ENCODE data around the gene ANKMY1.

The ANKMY1 gene

DNA sequence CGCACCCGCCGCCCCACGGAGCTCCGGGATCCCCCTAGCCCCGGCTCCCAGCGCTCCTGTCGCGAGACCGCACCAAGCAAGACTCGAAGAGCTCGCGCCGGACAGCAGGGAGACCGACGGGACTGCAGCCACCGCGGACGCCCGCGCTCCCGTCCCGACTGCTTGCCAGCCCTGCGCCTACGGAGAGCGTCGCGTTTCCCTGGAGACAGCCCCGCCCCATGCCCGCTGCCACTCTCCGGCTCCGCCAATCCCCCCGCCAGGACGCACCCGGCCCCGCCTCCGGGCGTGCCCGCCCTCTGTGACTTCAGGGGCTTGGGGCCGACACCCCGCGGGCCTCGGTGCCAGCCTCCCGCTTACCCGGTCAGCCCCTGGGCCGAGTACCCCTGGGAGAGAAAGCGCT lies at the start of gene ANKMY1:
Gene ANKMY1, minus strand, starts transcription at position 181 of the 400 bp plus-strand sequence. CDS start 653 bp downstream, outside the sequence.
- no peak for DNase-seq

DNA sequence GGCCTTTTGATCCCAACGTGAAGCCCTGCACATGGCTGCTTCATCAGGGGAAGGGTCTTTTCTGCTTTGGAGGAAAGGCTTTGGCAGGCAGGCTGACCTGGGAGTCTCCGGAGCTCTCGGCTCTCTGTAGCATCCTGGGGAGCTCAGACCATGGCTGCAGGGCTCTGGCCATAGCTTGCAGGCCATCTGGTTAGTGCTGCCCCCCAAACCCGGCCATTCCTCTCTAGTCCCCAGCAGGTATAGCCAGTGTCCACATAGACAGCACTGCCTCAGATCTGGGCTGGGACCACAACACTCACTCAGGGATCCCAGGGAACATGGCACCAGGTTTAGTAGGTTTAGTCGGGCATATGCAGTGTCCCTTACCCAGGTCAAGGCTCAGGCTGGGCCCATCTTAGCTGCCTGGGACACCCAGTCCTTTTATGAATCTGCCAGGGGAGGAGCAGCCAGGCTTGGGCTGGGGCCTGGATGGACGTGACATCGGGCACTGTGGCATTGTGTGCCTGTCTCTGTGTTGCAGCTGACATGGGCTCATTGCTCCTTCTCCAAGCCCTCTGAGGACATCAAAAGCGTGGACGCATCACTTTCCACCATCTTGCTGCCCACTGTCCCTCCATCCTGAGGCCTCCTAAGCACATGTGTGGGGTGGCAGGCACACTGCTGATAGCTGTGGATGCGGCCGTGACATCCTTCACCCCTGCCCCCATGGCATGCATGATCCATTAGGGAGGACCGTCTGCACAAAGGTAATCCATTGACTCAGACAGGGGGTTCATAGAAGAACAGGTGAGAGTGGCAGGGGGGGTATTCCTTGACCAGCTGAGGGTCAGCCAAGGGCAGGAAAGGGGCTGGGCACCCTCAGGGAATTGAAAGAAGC lies 48.3 kb upstream of the ANKMY1 start:
- no peak for DNase-seq

DNA sequence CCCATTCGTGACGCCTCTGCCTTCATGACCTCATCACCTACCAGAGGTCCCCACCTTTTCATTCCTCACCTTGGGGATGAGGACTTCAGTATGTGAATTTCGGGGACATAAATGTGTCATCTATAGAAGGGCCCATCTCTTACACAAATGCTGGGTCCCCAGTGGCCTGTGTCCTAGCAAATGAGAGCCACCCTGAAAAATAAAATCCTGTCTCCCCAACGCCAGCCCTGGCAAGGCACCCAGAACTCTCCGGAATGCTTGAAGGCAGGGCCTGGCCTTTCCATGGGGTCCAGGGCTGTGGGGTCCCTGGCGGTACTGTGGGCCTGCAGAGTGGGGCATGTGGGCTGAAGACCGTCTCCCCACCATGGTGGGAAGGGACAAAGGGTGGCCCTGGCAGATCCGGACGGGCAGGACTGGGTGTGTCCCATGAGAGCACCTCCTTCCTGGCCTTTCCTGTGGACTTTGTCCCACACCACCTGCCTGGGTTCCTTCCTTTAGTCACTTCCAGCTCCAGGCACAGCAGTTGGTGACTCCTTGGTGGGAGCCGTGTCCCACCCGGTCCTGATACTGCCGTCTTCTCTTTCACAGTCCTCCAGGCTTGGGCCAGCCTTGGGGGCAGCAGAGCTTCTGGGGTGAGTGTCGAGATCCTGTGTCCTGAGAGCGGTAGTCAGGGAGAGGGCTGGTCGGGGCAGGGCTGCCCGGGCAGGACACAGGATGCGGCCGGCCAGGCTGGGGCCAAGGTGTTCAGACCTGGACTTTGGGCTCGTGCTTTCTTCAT lies 47.3 kb upstream of the ANKMY1 start:
- DNase-seq = no peak

GRCh38 chr2:240604291-240604938 lies 46.6 kb upstream of the ANKMY1 start:
- no peak for DNase-seq

DNA sequence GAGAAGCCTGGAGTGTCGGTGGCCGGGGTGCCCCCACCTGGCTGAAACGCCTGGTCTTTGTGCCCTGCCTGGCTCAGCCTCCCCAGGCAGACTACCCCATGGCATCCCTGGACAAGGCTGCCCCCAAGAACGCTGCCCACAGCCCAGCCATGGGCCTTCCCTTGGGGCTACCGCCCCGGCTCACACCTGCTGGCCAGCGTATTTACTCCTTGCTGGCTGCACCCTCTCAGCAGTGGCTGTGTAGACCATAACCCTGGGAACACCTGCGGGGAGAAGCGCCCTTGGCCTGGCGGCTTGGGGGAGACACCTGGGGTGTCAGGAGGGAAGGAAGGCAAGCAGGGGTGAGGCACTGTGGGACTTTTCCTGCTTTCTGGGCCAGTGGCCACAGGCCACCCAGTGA lies 46.1 kb upstream of the ANKMY1 start:
- DNase-seq = no peak

DNA sequence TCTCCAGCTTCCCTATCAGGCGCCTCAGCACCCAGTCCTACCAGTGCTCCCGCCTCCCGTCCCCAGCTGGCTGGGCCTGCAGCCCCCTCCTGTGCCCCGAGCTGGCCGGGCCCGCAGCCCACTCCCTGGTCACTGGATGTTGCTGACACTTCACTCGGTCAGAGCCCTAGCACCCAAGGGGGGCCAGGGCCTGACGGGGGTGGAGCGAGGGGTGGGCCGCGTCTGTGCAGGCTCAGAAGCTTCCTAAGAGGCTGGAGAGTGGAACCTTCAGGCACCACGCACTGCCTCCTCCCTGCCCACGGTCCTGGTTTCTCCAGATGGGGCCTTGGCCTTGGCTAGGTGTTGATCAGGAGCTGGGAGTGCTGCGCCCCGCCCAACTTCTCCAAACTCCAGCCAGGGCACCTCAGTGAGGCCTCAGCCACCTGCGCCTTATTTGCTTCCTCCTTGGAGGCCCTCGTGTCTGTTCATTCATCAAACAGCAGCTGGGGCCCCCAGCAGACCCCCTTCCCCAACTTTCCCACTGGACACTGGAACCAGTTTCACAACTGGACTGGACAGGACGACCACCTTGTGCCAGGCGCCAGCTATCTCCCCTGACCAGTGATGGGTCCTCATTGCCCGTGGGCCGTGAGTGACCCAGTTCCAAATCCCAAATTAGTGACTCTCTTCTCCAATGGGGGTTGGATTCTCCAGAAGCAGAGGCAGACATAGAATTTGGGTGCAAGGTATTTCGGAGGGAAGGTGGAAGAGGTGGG lies 45.5 kb upstream of the ANKMY1 start:
- no peak for DNase-seq

- DNase-seq = no peak
Observed at GRCh38 chr2:240602266-240603050, 44.7 kb upstream of the ANKMY1 start.

GRCh38 chr2:240601831-240602160 lies 44.0 kb upstream of the ANKMY1 start:
- DNase-seq = no peak

DNA sequence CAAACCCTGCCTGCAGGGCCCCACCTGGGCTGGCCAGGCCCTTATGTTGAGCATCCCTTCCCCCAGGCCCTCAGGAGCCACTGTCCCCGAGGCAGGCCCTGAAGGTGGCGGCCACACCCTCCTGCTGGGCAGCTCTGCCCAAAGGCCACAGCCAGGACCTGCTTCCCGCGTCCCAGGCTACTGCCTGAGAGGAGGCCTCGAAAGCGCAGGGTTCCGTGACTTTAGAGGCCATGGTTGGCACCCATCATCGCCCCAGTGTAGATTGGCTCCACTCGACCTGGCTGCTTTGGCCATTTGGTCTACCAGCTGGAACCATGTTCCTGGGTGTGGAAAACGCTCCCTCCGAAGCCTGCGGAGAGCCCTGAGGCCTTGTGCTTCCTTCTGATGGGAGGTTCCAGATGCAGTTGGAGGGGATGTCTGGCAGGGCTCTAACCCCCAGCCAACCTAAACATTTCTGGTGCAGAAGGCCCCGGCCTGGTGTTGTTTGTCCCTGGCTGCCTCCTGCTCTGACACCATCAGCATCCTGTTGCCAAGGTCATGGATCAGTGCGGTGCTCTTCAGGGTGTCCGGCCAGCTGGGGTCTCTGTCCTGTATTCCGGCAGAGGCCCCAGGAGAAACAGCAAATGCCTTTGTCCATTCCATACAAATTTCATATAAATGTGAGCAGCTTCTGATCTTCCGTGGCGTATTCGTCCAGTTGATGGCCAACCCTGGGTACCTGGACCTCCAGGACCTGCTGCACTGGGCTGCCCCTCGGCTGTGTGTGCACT lies 43.5 kb upstream of the ANKMY1 start:
- DNase-seq = no peak

GRCh38 chr2:240600451-240600961 lies 42.7 kb upstream of the ANKMY1 start:
- DNase-seq = no peak

GRCh38 chr2:240599141-240599583 lies 41.4 kb upstream of the ANKMY1 start:
- no peak for DNase-seq

DNA sequence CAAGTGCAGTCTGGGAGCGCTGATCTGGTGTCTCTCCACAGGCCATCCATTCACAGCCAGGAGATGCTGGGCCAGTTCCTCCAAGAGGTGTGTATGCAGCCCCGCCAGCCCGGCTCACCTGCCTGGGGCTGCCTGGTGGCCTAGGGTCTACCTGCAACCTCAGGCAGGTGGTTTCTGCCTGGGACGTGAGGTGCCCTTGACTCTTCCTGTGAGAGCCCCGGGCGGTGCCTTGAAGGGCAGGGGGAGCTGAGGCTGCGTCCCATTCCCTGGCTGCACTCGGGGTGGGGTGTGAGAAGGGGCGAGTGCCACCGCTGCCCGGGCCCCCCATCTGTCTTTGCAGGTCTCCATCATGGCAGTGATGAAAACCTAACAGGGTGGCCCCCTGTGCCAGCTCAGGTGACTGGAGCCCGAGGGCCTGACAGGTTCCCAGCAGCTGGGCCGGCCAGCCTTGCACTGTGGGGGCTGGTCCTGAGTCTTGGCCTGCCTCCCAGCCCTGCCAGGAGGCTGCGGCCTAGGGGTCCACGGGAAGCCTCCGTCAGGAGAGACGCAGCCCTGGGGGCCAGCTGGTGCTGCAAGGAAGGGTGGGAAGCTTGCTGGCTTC lies 40.6 kb upstream of the ANKMY1 start:
- DNase-seq = no peak

- DNase-seq = no peak
Observed at GRCh38 chr2:240597419-240598181, 39.8 kb upstream of the ANKMY1 start.

DNA sequence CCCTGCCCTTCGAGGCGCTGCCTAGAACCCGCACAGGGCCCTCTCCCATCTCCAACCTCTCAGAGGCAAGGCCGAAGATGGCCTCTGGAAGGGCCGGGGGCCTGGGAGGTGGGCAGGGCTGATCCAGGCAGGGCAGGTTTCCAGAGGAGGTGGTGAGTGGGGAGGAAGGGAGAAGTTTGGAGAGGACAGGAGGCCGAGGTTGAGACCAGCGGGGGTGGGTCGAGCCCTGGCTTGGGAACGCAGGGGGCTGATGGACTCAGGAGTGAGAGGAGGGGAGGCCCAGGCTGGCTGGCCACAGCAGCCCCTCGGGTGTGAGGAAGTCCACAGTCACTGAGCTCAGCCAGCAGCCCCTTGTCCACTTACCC lies 39.2 kb upstream of the ANKMY1 start:
- DNase-seq = no peak

DNA sequence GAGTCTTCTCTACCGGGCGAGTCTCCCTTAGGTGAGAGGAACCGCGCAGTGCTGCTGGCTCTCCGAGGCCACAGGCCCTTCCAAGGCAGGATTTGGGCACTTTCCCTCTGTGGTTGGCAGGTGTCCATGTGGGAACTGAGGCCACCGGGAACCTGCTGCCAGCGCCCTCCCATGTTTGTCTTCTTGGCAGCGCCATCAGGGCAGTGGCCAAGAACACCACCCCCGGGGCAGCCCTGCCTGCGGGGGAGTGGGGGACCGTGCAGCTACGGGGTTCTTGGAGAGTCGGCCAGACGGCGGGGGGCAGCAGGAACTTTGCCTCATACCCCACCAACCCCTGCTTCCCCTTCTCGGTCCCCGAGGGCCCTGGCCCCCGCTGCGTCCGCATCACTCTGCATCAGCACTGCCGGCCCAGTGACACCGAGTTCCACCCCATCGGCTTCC lies 38.7 kb upstream of the ANKMY1 start:
- no peak for DNase-seq

DNA sequence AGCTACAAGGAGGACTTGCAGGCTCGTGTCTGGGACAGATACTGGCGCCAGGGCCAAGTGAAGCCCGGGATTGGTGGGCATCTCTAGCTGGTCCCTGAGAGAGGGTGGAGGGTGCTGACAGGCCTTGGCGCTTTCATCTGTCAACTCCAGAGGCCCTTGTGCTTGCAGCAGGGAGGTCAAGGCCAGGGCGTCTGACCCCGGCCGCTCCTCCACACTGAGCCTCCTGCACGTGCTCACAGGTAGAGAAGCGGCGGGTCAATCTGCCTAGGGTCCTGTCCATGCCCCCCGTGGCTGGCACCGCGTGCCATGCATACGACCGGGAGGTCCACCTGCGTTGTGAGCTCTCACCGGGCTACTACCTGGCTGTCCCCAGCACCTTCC lies 38.3 kb upstream of the ANKMY1 start:
- no peak for DNase-seq

DNA sequence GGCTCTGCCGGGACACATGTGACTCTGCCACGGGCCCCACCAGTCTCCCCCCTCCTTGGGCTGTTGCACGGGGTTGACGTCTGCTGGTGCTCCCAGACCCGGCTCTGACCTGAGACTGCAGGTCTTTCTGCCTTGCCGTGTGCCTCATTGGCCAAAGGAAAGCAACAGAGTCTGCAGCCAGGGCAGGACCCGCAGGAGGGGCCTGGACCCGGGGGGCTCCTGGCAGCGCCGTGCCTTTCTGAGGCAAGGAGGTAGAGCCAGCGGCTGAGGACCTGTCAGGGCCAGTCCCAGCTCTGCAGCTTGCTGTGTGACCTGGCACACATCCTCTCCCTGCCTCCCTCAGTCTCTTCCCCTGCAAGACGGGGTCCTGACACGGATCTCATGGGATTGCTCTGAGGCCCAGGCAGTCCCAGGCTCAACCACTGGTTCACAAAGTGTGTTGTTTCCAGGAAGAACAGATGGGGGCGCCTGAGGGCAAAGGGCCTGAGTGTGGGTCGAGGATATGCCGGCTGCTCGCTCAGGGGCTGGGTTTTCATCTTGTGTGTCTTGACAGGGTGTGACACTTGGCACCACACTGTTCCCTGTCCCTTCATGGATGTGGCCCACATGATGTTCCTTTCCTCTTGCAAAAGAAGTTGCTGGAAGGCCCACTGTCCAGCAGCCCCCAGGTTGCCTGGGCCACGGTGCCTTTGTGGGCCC lies 37.7 kb upstream of the ANKMY1 start:
- DNase-seq = no peak

GRCh38 chr2:240594511-240595380 lies 37.0 kb upstream of the ANKMY1 start:
- DNase-seq = no peak
